H1 (cell line): ENCODE measurements around the gene TMEM258. TPM values are rescaled to one million over a fixed set of nuclear protein-coding genes. Genes with fewer than 3 reads are reported as not detected.

Experiments
- CHD7 ChIP-seq: fragments of 300-600 bp; sonication (generic); IDR thresholded peaks from 2 replicates; pipeline ENCODE4 v1.7.1; 2012; ENCODE audit warnings: low read length, moderate library complexity, mild to moderate bottlenecking, inconsistent platforms; ENCODE audit not compliant: insufficient replicate concordance
- polyA plus RNA-seq, 7 experiments: library from polyadenylated mRNA; depleted of rRNA in 3 of 7; stranded (reverse) in 5 of 7; unstranded in 2 of 7; fragments of >200 nt in 5 of 7; fragments of 200-250 nt in 2 of 7; gene quantifications; 1 replicate in 5 of 7; 2 replicates in 1 of 7; 4 replicates in 1 of 7; pipeline versions ENCODE4 v1.2.1 to v1.2.3, GENCODE V29; 2011 to 2013; ENCODE audit warnings: missing spikeins in 2 of 7, mixed read lengths in 2 of 7
- total RNA-seq: library from RNA; stranded (reverse); fragmentation: NEBNext Ultra II Directional; extraction: Animal tissue kit (Norgen Biotek cat#: 25700); gene quantifications from 2 replicates; pipeline ENCODE4 v1.2.1, GENCODE V29; 2021

The TMEM258 gene
- total and polyA plus RNA-seq, 2 of the 8 experiments (the other 6 are each of a cell fraction or from before 2014, with no cell fraction given) = 186 to 759 TPM

- no peak for TF ChIP-seq CHD7
Observed at GRCh38 chr11:61782841-61783240, 9.6 kb downstream of the TMEM258 start (continued).
